Measurements from ENCODE around the gene UGT2B15.
"Not testable (repeated sequence)": the region's sequence is repeated elsewhere in the genome, so short reads cannot be mapped to it uniquely, and the experiment has no call there.

Gene UGT2B15
- 0 reads per million in 3 experiments for total RNA-seq

DNA sequence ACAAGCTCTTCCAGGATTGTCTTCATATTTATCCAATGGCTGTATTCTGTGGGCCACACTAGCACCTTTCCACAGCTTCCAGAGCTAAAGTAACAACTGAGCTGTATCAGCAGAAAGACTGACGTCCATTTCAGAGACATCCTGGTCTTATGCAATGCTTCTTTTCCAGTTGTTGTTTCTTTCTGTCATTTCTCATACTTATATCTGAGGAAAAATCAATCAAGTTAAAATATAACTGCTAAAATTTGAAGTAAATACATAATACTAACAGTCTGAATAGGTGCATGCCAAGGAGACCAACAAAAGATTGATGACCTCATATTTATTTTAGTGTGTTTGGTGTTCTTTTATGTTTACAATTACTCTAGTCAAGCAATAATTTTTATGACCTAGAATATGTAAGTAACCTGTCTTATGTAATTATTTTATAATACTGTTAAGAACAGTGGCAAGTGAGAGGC is at the start of gene UGT2B15:
TSS of gene UGT2B15 (minus strand) at position 174 of the 461 bp plus-strand sequence. CDS start at position 140, 34 bp downstream.
- DNase-seq: not testable (repeated sequence)

DNA sequence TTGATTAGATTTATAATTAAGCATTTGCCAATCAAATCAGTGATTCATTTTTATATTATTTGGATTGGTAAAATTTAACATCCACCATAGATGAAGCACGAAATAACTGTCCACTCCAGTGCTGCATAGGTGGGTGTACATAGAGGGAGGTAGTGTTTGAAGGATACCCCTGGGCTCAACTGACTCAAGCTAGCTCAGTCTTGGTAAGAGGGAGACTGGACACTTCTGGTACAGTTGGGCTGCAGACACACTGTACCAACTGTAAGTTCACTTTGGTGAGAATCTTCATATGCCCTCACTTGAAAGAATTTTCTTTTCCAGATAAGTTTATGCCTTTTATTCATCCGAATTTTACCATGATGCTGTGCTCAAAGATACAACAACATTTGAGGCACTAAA is 48.6 kb upstream of the UGT2B15 start:
- no peak for DNase-seq

DNA sequence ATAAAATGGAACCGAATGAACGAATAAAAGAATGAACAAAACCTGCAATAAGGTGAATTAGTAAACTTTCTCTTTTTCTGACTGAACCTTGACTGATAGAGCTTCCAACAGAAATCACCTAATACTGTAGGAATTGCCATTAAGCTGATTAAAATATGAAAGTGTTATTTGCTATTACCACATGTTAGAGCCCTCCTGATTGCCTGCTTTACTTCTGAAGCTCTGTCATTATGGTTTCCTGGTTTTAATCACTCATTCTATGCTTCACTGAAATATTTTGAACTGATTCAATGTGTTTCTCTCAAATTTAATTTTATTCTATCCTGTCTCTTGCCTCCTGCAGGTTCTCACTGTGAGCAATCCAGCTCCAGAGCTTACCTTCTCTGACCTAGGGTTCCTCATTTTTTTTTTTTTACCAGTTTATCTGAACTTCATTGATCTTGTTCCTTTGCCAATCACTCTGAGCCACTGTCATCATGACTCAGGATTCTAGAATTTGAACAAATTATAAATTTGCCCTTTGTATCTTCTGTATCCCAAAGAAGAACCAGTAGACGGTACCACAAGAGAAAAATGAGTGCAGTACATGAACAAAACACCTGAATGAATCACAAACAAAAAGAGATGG is 48.1 kb upstream of the UGT2B15 start:
- DNase-seq: no peak

DNA sequence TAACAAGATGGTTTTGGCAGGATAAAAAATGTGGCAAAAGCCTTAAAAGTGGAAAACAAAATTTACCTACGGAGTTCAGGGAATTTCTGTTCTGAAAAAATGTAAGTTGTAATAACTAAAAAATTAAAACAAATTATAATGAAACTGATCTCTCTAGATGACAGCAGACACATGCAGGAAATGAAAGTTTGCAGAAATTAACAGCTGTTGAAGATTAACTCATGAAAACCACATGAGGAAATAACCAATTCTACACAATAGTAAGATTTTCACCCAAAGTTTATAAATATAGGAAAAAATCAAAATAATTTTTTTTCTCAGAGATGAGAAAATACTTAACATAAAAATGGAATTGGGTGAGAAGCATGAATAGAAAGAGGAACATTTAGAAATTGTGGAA is 47.5 kb upstream of the UGT2B15 start:
- DNase-seq: no peak

DNA sequence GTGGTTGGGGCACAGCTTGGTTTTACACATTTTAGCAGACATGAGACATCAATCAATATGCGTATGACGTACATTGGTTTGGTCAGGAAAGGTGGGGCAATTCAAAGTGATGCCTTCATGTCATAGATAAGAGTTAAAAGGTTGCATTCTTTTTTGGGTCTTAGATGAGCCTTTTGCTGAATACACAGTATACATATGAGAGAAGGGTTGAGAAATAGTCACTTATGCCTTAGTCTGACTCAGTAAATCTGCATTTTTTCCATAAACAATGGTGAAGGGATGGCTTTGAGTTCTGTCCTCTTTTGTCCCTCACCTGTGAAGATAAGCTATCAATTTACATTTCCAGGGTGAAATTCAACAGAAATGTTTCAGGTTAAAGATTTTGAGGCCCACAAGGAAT is 43.9 kb upstream of the UGT2B15 start:
- DNase-seq: no peak

DNA sequence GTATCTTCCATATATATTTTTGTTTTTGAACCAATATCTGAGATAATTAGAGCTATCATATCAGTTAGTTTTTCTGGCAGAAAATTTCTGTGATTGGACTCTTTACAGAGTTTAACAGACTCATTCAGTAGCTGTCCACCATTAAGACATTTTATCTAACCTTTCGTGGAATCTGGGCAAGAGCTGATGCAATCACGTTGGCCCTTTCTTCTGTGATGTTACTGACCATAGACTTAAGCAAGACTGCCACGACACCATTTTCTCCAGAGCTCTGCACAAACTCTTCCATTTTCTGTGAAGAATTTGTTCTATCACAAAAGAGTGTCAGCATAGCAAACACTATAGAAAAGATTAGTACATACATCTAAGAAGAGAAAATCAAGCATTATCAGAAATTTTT is 41.8 kb upstream of the UGT2B15 start:
- no peak for DNase-seq

DNA sequence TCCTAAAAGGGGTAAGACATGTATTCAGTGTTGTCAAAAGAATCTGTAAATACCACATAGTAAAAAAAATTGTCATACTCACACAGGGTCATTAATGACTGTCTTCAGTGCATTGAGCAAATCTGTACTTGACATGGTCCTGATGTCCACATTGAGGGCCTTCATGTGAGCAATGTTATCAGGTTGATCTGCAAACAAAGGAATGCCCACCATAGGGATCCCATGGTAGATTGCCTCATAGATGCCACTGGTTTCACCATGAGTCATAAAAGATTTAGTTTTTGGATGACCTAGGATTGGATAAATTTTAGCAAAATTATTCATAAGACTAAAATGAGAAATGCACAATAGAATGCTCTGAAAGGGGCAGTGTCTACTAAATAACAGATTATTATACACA is 38.1 kb upstream of the UGT2B15 start:
- DNase-seq: no peak

DNA sequence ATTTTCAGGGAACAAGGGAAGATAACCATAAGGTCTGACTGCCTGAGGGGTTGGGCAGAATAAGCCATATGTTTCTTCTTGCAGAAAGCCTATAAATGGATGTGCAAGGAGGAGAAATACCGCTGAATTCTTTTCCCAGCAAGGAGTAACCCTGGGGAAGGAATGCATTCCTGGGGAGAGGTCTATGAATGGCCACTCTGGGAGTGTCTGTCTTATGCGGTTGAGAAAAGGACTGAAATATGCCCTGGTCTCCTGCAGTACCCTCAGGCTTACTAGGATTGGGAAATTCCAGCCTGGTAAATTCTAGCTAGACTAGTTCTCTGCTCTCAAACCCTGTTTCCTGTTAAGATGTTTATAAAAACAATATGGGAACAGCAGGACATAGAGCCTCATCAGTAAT is 32.7 kb upstream of the UGT2B15 start:
- not testable (repeated sequence) for DNase-seq

DNA sequence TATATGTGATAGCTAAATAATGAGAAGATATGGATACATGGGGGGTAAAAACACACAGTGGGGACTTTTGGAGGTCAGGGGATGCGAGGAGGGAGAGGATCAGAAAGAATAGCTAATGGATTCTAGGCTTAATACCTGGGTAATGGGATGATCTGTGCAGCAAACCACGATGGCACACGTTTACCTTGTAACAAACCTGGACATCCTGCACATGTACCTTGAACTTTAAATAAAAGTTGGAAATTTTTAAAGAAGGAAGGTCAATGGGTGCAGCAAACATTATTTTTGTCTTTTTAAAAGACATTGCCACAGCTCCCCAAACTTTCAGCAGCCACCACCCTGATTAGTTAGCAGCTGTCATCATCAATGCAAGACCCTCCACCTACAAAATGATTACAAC is 29.7 kb upstream of the UGT2B15 start:
- DNase-seq: no peak

DNA sequence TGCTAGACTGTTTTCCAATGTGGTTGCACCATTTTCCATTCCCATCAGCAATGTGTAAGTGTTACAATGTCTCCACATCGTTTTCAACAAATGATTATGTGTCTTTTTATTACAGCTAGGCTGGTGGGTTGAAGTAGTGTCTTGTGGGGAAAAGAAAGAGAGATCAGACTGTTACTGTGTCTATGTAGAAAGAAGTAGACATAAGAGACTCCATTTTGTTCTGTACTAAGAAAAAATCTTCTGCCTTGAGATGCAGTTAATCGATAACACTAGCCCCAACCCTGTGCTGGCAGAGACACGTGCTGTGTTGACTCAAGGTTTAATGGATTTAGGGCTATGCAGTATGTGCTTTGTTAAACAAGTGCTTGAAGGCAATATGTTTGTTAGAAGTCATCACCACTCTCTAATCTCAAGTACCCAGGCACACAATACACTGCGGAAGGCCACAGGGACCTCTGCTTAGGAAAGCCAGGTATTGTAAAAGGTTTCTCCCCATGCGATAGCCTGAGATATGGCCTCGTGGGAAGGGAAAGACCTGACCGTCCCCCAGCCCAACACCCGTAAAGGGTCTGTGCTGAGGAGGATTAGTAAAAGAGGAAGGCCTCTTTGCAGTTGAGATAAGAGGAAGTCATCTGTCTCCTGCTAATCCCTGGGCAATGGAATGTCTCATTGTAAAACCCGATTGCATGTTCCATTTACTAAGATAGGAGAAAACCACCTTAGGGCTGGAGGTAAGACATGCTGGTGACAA is 23.0 kb upstream of the UGT2B15 start:
- DNase-seq: no peak

DNA sequence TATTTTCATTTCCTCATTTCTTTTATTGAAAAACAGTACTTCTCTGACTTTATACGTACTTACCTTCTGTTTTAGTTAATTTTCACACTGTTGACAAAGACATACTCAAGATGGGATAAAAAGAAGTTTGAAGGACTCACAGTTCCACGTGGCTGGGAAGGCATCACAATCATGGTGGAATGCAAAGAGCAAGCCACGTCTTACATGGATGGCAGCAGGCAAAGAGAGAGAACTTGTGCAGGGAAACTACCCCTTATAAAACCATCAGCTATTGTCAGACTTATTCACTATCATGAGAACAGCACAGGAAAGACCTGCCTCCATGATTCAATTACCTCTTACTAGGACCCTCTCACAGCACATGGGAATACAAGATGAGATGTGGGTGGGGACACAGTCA is 20.7 kb upstream of the UGT2B15 start:
- DNase-seq: no peak

DNA sequence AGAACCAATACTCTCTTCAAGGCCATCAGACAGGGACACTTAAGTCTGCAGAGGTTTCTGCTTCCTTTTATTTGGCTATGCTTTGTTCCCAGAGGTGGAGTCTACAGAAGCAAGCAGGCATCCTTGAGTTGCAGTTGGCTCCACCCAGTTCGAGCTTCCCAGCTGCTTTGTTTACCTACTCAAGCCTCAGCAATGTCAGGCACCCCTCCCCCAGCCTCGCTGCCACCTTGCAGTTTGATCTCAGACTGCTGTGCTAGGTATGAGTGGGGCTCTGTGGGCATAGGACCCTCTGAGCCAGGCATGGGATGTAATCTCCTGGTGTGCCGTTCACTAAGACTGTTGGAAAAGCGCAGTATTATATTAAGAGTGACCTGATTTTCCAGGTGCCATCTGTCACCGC is 12.6 kb upstream of the UGT2B15 start:
- DNase-seq: no peak

DNA sequence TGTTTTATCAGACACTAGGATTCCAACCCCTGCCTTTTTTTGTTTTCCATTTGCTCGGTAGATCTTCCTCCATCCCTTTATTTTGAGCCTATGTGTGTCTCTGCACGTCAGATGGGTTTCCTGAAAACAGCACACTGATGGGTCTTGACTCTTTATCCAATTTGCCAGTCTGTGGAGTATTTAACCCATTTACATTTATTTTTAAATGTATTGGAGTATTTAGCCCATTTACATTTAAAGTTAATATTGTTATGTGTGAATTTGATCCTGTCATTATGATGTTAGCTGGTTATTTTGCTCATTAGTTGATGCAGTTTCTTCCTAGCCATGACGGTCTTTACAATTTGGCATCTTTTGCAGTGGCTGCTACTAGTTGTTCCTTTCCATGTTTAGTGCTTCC is 10.8 kb upstream of the UGT2B15 start:
- DNase-seq: not testable (repeated sequence)

DNA sequence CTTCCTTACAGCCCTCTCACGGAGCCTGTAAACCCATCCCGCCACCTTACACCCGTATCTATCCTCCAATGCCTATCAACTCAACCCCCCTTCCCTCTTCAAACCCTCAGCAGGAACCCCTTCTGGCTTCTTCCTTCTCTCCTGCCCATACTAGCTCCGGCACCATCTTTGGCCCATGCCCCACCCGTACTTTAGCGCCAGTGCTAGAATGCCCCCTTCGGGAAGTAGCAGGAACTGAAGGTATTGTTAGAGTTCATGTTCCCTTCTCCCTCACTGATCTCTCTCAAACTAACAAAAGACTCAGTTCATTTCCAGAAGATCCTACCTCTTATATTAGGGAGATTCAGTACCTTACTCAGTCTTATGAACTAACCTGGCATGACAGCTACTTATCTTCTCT is 2.7 kb upstream of the UGT2B15 start:
- no peak for DNase-seq

DNA sequence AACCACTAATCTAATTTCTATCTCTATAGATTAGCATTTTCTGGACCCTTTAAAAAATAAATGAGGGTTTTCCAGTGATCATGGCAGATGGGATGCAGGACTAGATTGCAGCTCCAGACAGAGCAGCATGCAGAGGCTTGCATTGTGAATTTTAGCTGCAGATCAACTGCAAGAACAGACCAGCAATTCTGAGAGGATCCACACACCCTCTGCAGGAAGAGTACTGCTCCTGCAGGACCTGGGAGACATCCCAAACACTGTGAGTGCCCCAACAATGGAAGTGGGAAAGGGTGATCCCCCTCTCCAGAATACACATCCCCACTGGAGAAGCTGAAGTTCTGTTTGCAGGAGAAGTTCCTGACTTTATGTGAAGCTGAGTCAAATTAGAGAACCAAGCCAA is 765 bp upstream of the UGT2B15 start:
- DNase-seq: not testable (repeated sequence)

DNA sequence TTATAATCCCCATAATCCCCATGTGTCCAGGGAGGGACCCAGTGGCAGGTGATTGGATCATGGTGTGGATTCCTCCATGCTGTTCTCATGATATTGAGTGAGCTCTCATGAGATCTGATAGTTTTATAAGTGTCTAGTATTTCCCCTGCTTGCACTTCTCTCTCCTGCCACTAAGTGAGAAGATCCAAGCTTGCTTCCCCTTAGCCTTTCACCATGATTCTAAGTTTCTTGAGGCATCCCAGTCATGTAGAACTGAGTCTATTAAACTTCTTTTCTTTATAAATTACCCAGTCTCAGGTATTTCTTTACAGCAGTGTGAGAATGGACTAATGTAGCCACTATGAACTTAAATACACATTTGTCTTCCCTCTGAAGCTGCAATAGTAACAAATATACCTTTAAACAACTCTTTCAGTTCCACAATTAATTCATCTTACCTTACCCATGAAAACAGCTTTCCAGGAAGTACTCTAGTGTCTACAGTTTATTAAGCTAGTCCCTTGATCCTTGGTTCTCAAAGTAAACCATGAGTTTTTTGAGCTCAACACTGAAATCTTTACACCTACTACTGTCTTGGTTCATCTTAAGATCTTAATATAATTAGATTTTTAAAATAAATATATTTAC is 1.8 kb downstream of the UGT2B15 start:
- not testable (repeated sequence) for DNase-seq

DNA sequence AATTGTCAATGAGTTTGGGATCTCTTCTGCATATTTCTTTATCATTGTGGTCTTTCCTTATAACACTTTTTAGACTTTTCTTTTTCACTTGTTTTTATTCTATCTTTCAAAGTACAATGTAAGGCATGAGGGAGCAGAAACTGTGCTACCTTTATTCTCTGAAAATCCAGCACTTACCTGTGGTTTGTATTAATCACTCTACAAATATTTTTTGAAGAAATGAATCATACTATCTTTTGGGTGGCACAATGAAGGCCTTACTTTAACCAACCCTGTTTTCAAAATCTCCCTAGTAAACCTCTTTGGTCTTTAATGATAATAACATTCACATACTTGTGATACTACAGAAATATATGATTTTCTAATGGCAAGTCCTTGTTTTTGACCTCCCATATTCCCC is 2.9 kb downstream of the UGT2B15 start:
- DNase-seq: not testable (repeated sequence)

DNA sequence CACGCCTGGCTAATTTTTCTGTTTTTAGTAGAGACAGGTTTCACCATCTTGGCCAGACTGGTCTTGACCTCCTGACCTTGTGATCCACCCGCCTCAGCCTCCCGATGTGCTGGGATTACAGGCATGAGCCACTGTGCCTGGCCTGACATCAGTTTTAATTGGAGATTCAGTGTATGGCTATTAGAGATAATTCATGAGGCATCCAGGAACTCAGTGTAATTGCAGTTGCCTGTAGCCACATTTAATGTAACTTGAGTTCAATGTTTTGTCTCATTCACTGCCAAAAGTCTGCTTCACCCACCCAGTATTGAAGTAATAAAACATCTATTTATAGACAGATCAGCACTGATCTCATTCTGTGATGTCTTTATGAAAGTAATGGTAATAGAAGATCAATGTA is 5.7 kb downstream of the UGT2B15 start:
- DNase-seq: not testable (repeated sequence)

DNA sequence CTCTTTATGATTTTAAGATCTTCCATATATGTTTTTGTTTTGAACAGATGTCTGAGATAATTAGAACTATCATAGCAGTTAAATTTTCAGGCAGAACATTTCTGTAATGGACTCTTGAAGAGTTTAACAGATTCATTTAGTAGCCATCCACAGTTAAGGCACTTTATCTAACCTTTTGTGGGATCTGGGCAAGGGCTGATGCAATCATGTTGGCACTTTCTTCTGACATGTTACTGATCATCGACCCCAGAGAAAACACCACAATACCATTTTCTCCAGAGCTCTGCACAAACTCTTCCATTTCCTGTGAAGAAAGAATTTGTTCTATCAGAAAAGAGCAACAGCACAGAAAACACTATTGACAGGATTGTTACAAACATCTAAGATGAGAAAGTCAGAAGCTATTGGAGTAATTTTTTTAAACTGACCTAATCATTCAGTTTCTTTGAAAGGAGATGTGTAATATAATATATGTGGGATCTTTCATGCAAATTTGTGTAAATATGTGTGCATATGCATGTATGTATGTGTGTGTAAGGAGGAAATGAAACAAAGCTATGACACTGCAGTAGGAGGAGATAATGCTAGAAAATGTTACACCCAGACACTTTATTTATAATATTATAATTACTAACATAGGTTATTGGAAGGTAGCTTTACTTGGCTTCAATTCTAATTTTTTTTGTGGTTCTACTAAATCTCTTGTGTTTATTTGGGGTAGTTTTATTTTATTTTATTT is 7.4 kb downstream of the UGT2B15 start:
- not testable (repeated sequence) for DNase-seq

DNA sequence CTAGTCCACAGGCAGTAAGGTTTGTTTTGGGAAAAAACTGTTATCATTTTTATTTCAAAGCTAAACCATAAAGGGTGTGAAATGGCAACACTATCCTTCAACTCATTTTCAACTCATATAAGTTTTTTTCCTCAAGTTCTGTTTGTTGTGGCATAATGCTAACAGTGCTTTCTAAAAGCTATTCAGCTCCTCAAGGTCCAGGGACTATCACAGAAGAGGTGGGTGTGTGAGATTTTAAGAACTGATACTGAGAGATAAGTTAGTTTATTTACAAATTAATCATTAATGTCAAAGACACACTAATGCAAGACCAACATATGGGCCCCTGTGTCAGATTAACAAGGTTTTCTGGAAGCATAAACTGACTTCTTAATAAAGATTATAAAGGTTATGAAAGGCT is 11.8 kb downstream of the UGT2B15 start:
- DNase-seq: no peak

DNA sequence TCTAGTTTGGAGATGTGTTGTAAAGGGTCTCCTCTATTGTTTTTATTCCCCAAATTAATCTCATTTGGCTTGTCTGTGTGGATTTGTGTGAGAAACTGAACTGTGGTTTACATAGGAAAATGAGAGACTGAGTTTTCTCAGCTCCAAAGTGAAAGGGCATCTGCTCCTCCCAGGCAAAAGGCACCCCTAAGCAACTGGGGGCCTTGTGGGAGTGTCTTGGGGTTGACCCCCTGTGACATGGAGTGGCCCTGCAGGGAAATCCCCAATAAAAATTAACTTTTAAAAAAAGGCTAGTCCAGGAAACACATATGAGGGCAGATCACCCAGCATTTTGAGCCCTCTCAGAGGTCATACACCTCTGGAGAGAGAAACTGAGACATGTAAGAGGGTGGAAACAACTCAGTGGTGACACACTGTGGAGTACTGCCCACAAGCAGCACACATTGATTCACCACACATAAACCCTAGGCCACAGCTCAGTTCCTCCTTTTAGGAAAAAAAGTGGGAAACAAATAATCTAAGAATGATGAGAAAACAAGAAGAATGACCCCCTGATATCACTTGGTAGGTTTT is 13.3 kb downstream of the UGT2B15 start:
- DNase-seq: not testable (repeated sequence)

DNA sequence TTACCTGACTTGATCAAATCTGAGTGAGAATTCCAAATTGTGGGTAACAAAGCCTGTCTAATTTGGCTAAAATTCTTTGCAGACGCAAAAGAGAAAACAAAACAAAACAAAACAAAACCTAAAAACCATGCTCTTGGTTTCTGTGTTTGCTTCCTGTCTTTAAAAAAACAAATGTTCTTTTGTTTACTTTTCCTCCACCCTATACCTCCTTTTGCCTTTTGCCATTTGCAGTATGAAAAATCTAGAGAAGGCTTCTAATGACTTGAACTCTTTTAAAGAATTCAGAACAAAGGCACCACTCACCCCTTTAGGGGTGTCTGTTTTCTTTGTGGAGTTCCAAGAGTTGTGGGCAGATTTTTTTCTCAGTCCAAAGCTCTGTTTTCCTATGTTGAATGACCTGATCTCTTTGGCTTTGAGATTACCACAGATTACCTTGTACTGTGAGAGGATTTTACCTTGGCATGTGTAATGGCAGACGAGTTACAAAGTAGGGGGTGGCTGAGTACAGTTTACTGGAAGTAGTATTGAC is 13.9 kb downstream of the UGT2B15 start:
- not testable (repeated sequence) for DNase-seq

All from central memory CD4-positive, alpha-beta T cell (primary cell).